G401.6 (cell line): ENCODE results near the gene FLVCR2.

Source experiments
- FAIRE-seq: peaks from 2 replicates; lab custom pipeline; 2012; peaks lifted over from hg19 to GRCh38; lab: Jason Lieb, UNC

Gene FLVCR2

GRCh38 chr14:75578102-75578785, at the start of gene FLVCR2:
TSS of gene FLVCR2 (plus strand) at chr14:75578620. CDS start at chr14:75578973, 353 bp downstream.
- FAIRE-seq = no peak

- no peak for FAIRE-seq
Observed at GRCh38 chr14:75531256-75531655, 47.2 kb upstream of the FLVCR2 start.

DNA sequence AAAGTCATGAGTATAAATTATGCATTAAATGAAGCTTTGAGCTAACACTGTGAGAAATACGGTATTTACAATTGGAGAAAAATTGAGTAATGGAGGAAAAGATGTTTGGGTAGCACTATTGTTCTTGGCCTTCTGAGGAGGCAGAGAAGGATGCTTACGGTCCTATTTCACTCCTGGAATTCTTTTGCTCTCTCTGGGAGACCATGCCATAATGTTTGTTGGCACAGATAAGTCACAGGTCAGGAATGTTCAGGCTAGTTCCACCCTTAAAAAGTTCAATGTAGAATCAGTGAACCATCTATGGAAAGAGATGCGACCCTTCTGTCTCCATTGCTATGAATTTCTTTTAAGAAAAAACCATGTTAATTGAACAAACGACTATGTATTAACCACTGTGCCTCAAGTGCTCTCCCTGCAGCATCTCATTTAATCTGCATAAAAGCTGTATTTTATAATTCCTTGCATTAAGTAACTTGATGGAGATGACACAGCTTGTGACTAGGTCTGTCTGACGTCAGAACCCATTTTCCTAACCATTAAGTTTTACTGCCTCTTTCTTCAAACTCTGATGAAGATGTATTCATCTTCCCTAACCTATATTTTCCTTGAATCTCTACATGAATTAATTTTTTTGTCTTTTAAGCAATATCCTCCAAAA, 46.6 kb upstream of the FLVCR2 start:
- FAIRE-seq = no peak

DNA sequence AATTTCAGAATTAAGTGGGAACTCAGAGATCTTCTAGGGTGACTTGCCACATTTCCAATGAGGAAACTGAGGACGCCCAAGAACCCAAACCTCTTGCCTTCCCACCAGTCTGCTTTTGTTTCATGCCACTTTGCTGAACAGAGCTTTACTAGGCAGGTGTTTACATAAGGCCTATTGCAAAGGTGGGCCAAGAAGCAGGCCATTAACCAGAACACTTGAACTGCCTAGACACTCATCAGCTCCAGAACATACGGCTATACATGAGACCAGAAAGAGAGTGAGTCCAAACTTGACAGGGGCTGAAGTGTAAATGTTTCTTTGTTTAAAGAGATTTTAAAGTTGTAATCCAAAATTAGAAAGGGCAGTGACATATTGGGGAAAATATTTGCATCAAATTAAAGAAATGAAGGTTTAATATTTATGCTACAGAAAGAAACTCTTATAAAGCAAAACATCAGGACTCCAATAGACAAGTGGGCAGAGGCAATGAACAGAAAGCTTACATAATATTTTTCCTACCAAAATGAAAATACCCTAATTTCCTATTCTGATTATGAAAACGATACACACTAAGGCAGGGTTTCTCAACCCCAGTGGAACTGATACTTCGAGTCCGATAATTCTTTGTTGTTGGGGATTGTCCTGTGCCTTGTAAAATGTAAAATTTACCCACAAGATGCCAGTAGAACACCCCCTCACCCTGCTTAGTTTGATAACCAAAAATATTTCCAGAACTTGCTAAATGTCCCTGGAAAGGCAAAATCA, 44.4 kb upstream of the FLVCR2 start:
- no peak for FAIRE-seq

GRCh38 chr14:75535164-75535898, 43.1 kb upstream of the FLVCR2 start:
- FAIRE-seq = no peak

- no peak for FAIRE-seq
Observed at GRCh38 chr14:75537071-75537470, 41.3 kb upstream of the FLVCR2 start.

GRCh38 chr14:75539162-75539560, 39.3 kb upstream of the FLVCR2 start:
- FAIRE-seq = no peak

DNA sequence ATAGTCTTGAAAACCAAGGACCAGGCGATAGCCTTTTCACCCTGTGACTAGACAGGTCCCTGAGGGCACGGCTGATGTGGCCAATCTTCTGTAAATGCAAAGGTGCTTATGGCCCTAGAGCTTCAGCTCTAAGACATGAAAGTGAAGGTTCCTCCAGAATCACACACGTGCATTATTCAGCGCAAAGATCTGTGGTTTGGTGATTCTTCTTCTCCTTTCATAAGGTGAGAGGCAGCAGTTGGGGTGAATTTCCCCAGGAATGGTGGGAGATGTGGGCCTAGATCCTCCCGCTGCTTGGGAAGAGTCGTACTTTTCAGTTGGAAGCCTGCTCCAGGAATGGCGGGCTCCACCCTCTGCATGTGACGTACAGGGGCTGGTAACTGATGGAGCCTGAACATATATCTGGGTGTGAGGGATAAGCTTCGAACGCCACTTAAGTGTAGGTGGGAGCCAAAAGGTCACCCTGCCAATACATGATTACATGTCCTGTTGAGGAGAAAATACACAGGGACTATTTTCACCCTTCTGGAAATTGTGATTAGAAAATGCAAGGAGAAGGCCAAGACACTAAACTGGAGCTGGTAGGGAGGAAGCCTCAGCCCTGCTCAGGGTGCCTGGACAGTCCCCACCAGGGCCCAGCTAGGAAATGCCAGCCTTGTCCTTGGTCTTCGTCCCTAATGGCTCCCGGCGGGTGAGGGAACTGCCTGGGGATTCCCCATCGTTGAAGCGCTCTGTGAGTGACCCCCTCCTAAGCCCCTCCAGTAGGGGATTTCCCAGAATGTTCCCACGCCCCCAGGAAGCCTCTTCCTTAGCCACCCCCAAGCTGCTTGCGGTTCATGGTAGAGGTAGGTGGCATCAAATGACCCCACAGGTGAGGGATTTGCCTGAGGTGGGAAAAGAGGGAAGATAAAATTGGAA, 38.6 kb upstream of the FLVCR2 start:
- FAIRE-seq = no peak

DNA sequence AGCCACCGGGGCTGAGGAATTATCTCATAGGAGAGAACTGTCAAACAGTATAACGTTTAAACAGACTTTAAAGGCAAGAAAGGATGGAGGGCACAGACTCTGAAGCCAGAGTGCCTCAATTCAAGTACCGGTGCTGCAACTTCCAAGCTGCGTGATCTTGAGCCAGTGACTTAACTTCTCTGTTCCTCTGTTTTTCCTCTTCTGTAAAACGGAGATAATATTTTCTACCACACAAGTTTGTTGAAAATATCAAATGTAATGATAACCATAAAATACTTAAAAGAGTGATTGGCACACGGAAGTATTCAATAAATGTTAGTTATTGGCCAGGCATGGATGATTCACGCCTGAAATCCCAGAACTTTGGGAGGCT, 38.0 kb upstream of the FLVCR2 start:
- no peak for FAIRE-seq

DNA sequence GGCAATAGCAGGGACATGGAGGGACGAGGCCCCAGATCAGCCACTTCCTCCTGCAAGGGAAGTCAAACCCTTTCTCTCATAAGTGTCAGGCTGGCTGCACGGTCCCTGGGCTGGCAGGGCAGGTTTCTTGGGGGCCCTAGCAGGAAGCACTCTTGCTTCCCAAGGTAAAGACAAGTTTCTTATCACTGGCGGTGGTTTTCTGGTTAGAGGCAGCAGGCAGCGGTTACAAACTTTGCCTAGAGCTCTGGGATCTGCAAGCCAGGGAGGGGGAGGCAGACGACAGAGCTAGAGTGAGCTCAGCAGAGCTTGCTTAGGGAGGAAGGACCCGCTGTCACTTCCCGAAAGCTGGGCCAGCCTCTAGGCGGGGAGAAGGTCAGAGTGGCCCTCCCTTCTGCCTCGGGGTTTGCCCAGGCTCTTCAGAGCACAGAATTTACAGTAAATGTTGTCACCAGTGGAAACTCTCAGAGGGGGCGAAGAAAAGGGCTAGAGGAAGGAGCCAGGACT, 35.8 kb upstream of the FLVCR2 start:
- FAIRE-seq = no peak

- no peak for FAIRE-seq
Observed at GRCh38 chr14:75543253-75543652, 35.2 kb upstream of the FLVCR2 start.

GRCh38 chr14:75543786-75544185, 34.6 kb upstream of the FLVCR2 start:
- FAIRE-seq = no peak

DNA sequence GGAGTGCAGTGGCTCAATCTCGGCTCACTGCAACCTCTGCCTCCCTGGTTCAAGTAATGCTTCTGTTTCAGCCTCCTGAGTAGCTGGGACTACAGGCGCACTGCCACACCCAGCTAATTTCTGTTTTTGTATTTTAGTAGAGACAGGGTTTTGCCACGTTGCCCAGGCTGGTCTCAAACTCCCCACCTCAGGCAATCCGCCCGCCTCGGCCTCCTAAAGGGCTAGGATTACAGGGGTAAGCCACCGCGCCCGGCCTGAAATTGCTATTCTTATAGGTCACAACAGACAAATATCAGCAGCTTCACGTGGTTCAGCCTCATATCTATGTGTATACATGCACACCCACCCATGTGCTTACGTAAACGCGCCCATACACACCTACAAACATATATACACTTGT, 32.5 kb upstream of the FLVCR2 start:
- no peak for FAIRE-seq

DNA sequence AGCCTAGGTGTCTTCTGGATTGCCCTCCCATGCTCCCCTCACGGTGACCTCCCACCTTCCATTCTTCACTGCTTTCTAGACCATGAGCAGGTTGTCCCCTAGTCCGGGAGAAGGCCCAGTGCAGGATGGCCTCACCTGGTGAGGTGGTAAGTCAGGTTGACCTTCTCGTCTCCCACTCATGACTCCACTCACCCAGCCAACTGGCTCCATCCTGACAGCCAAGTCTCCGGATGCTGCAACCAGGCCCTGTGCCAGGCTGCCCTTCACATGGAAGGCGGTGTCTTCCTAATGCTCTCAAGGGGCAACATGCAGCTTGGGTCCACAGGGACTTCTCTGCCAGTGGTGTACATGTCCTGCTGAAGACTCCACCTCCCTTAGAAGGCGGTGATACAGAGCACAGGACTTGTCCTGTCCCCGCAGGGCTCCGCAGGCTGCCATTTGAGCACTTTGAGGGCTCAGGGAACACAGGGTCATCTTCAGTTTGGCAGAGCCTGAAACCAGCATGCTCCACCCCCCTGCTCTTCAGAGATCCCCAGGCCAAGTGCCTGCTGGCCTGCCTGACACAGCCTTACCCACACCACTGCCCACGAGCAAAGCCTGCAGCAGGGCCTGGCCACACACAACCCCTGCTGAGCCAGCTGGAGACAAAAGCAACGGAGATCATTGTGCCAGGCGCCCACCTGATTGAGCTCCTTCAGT, 30.7 kb upstream of the FLVCR2 start:
- FAIRE-seq = no peak

DNA sequence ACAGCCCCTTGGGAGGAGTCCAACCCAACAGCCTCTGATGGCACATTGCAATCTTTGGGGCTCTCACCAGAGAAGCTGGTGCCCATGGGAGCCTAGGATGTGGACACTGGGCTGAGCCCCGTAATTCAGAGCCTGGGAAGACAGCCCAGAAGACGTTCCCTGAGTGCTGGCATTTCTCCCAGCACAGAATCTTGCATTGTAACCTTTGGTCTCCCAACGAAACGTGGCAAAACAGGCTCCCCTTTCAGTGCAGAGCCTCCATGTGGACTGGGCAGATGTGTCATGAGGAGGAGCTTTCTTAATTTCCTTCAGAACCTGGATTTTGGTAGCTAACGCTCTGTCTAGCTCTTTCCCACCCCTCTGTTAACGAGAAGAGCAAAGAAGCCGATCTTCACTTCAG, 29.9 kb upstream of the FLVCR2 start:
- no peak for FAIRE-seq

- no peak for FAIRE-seq
Observed at GRCh38 chr14:75549169-75549568, 29.3 kb upstream of the FLVCR2 start.

GRCh38 chr14:75551021-75551420, 27.4 kb upstream of the FLVCR2 start:
- no peak for FAIRE-seq

DNA sequence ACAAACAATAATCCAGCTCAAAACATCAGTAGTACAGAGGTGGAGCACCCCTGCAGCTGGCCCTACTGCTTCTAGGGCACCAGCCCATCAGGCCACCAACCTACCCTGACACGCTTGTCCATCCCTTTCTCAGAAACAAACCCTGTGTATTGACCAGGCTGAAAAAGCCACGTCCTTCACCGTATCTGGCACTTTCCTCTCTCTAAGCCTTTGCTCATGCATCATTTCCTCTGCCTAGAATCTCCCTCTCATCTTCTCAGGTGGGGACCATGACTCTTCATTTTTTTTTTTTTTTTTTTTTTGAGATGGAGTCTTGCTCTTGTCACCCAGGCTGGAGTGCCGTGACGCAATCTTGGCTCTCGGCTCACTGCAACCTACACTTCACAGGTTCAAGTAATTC, 25.3 kb upstream of the FLVCR2 start:
- FAIRE-seq = no peak

DNA sequence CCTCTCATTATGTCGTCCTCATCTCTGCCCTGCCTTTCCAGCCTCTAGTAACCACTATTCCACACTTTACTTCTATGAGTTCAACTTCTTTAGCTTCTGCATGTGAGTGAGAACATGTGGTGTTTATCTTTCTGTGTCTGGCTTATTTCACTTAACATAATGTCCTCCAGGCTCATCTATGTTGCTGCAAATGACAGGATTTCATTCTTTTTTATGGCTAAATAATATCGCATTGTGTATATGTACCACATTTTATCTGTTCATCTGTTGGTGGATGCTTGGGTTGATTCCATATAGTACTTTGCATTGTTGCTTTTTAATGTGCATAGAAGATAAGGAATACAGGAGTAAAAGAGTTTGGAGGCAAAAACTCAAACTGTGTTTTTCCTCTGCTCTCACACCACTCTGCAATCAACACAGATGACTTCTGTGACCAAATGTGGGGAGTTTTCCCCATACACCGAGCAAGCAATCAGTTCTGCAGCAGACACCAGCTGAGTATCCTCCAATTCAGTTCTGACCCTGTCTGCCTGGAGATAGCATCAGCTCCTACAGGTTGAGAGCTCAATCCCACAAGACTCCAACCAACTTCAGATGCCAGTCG, 24.6 kb upstream of the FLVCR2 start:
- no peak for FAIRE-seq

DNA sequence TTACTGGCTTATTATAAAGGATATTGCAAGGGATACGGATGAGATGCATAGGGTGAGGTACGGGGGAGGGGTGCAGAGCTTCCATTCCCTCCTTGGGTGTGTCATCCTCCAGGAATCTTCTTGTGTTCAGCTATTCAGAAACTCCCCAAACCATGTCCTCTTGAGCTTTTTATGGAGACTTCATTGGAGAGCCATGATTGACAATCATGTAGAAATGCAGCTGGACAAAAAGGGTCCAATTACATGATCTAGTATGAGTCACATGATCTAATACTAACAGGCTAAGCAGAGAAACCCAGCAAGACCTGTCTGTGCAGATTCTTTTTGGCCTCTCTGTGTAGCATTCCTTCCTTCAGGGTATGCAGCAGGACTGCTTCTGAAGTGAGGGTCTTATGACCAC, 23.9 kb upstream of the FLVCR2 start:
- FAIRE-seq = no peak
